HG03432 (cell line): ENCODE results near the gene KNSTRN.

Experiments used
- ATAC-seq: cut with Tn5 transposase; IDR thresholded peaks from one replicate; pipeline ENCODE4 v1.9.1; 2021; ENCODE audit warnings: mild to moderate bottlenecking, moderate library complexity; ENCODE audit not compliant: unreplicated experiment

KNSTRN gene

DNA sequence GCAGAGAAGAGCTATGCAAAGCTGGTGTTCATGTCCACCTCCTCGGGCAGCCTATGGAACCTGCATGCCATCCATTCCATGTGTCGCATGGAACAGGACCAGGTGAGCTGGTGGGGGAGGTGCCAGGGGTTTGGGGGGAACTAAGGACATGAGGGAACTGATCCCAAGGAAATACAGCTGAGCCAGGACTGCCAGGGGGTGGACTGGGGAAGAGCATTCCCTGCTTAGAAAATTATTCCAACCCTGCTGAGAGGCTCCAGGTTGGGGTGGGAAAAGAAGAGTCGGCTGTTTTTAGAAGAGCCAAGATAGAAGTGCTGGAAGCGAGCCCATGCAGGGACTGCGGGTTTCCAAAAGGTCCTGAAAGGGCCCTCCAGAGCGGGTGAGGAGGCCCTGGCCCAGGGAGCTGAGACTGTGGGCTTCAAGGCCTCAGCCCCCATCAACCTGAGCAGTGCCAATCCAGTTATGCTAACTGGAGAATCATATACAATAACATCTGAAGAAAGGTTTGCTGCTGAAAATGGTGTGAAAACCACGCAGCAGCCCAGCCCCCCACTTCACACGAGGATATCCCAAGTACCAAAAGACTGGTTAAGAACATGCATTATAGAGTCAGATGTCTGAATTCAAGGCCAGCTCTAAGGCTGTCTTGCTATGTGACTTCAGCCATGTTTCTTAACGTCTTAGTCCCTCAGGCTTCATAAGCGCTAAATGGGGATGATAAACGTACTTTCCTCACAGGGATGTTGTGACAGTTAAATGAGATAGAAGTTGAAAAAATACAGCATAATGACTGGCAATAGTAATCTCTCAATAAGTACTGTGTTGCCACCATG, 16.7 kb upstream of the KNSTRN start:
- no peak for ATAC-seq

- ATAC-seq = no peak
These were observed 15.8 kb upstream of the KNSTRN start for GRCh38 chr15:40366457-40367370.

- ATAC-seq = no peak
These were observed 15.2 kb upstream of the KNSTRN start for GRCh38 chr15:40367371-40367685.

DNA sequence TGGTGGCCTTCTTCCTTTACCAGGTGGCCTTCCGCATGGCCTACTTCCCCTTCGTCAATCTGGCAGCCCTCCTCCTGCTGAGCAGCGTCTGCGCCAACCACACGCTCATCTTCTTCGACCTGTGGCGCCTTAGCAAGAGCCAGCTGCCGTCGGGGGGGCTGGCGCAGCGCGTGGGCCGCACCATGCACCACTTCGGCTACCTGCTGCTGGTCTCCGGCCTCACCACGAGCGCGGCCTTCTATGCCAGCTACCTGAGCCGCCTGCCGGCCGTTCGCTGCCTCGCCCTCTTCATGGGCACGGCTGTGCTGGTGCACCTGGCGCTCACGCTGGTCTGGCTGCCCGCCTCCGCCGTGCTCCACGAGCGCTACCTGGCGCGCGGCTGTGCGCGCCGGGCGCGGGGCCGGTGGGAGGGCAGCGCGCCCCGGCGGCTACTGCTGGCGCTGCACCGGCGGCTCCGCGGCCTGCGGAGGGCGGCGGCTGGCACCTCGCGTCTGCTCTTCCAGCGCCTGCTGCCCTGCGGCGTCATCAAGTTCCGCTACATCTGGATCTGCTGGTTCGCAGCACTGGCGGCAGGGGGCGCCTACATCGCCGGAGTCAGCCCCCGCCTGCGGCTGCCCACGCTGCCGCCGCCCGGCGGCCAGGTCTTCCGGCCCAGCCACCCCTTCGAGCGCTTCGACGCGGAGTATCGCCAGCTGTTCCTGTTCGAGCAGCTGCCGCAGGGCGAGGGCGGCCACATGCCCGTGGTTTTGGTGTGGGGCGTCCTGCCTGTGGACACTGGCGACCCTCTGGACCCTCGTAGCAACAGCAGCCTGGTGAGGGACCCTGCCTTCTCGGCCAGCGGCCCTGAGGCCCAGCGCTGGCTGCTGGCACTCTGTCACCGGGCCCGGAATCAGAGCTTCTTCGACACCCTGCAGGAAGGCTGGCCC, 14.6 kb upstream of the KNSTRN start:
- ATAC-seq = peak; percentile 87

- no peak for ATAC-seq
These were observed 13.6 kb upstream of the KNSTRN start for GRCh38 chr15:40368719-40369473.

GRCh38 chr15:40369474-40369869, 13.0 kb upstream of the KNSTRN start:
- no peak for ATAC-seq

- ATAC-seq = no peak
These were observed 12.6 kb upstream of the KNSTRN start for GRCh38 chr15:40369971-40370370.

DNA sequence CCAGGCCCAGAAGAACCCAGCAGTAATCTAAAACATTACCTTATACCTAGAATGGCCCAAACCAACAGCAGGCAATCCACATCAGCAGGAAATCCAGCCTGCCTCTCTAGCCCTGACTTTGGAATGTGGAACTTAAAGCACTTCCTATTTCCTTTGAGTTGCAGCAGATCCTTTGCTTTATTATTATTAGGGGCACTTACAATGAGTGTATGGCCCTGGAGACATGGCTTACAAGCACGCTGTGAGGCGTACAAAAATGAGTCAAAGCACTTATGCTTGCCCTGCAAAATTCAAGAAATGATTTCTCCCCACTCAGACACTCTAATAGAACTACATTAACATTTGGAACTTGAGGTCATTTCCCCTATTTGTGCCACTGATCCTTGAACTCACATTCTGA, 9.5 kb upstream of the KNSTRN start:
- no peak for ATAC-seq

GRCh38 chr15:40377606-40378005, 4.9 kb upstream of the KNSTRN start:
- no peak for ATAC-seq

GRCh38 chr15:40379374-40379773, 3.1 kb upstream of the KNSTRN start:
- no peak for ATAC-seq

GRCh38 chr15:40379853-40380252, 2.7 kb upstream of the KNSTRN start:
- no peak for ATAC-seq

GRCh38 chr15:40380636-40381035, 1.9 kb upstream of the KNSTRN start:
- no peak for ATAC-seq

DNA sequence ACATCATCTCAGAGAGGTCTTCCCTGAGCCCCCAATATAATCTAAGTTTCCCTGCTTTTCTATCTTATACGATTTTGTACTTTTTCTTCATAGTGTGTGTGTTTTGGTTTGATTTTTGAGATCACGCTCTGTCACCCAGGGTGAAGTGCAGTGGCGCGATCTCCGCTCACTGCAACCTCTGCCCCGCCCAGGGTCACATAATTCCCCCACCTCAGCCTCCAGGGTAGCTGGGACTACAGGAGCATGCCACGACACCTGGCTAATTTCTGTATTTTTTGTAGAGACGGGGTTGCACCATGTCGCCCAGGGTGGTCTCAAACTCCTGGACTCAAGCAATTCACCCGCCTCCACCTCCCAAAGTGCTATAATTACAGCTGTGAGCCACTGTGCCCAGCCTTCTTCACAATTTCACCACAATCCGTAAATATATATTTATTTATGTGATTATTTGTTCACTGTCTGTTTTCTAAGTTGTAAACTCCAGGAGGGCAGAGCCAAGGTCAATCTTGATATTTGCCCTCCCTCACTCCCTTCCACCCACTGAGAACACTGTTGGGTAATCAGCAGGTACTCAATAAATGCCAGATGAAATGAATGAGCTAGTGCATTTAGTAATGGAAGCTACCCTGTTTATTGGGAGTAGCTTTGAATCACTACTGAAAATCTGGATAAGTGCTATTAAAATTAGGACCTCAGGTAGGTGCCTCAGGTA, 547 bp upstream of the KNSTRN start:
- ATAC-seq = no peak

DNA sequence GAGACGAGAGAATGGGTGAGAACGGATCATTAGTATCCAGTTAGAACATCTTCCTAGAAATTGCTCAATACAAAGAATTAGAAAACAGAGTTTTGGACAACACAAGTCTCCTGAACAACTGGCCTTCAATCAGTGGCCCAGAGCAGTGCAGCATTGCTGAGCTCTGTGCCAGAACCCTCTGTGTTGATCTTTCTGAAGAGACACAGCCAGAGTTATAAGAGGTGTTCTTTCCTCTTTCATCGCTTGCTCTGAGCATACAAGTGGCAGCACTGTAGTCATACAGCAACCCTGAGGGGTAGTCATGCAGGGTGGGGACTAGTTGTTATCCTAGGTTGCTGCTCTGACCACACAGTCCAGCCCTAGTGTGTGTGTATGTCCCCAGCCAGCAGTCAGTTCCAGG, 4.0 kb downstream of the KNSTRN start:
- no peak for ATAC-seq

- ATAC-seq = no peak
These were observed 6.7 kb downstream of the KNSTRN start for GRCh38 chr15:40388941-40389823.

GRCh38 chr15:40389824-40390595, 7.5 kb downstream of the KNSTRN start:
- ATAC-seq = no peak

- no peak for ATAC-seq
These were observed 10.7 kb downstream of the KNSTRN start for GRCh38 chr15:40392986-40393948.
